Activated T-cell treated with anti-CD3 and anti-CD28 coated beads, Interleukin-2, amount 50 U/mL, for 24 hours (primary cell): ENCODE measurements around the gene BCKDHA.

Experiments used
- DNase-seq: peaks from one replicate; pipeline ENCODE4 v3.0.0-alpha.2; 2020
- H3K27ac Mint-ChIP-seq: 2 replicates; pipeline ENCODE4 v1.8.0; 2020; ENCODE audit warnings: mild to moderate bottlenecking, mixed read lengths
- H3K27me3 Mint-ChIP-seq: 2 replicates; pipeline ENCODE4 v1.8.0; 2020; ENCODE audit warnings: mixed read lengths
- H3K36me3 Mint-ChIP-seq: 2 replicates; pipeline ENCODE4 v1.8.0; 2020; ENCODE audit warnings: low read depth, mixed read lengths
- H3K4me1 Mint-ChIP-seq: 2 replicates; pipeline ENCODE4 v1.8.0; 2020; ENCODE audit warnings: low read depth, mixed read lengths
- H3K4me3 Mint-ChIP-seq: 2 replicates; pipeline ENCODE4 v1.8.0; 2020; ENCODE audit warnings: mild to moderate bottlenecking, moderate library complexity, mixed read lengths
- H3K9me3 Mint-ChIP-seq: 2 replicates; pipeline ENCODE4 v1.8.0; 2020; ENCODE audit warnings: mixed read lengths

Gene BCKDHA

DNA sequence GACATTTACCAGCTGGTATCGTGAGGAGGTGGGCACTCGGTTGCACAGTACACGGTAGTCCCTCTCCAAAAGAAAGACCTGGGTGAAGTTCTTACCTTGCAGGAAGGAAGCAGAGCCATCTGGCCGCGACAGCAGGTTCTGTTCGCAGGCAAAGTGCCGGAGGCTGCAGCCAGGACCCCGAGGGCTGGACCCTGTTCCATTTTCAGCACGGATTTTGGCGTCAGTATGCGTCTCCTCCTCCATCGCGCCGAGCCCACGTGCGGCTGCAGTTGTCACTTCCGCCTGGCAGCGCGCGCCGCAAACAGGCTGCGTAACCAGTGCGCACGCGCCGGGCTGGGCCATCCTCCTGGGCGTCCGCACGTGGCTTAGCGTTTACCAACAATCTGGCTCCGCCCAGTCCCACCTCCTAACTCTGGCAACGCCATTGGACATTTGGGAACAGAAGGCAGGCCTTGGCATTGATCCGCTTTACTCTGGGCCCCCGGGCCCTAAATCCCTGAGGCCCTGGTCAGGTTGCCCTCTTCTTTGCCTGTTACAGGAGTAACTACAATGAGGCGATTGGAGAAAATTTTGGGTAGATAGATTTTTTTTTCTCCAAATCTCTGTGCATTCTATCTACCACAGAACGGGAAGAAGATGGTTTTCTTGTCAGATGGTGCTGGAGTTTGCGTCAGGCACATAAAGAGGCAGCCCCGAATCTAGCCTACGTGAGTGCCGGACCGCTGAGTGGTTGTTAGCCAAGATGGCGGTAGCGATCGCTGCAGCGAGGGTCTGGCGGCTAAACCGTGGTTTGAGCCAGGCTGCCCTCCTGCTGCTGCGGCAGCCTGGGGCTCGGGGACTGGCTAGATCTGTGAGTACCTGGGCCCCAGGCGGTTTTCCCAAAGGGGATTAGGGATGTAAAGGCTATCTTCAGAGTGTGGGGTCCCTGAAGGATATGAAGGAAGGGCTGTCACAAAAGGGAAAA, at the start of gene BCKDHA, which contains the start of gene EXOSC5:
TSS of gene BCKDHA (plus strand) at position 733 of the 964 bp plus-strand sequence. CDS start at position 743, 10 bp downstream.
TSS of gene EXOSC5 (minus strand) at position 274 of the 964 bp plus-strand sequence. CDS start at position 243, 31 bp downstream.
- H3K27ac Mint-ChIP-seq = peak within 1 kb of the TSS; percentile 100
- peaks cover 44% of the 10 kb centered on the region for H3K4me1 Mint-ChIP-seq
- peak within 1 kb of the TSS; percentile 99 for H3K4me3 Mint-ChIP-seq
- peak; percentile 98 for DNase-seq
- no peaks in the 10 kb centered on the region for H3K27me3 Mint-ChIP-seq
- H3K9me3 Mint-ChIP-seq = no peaks in the 10 kb centered on the region
- peaks cover 48% of the 10 kb centered on the region for H3K36me3 Mint-ChIP-seq

DNA sequence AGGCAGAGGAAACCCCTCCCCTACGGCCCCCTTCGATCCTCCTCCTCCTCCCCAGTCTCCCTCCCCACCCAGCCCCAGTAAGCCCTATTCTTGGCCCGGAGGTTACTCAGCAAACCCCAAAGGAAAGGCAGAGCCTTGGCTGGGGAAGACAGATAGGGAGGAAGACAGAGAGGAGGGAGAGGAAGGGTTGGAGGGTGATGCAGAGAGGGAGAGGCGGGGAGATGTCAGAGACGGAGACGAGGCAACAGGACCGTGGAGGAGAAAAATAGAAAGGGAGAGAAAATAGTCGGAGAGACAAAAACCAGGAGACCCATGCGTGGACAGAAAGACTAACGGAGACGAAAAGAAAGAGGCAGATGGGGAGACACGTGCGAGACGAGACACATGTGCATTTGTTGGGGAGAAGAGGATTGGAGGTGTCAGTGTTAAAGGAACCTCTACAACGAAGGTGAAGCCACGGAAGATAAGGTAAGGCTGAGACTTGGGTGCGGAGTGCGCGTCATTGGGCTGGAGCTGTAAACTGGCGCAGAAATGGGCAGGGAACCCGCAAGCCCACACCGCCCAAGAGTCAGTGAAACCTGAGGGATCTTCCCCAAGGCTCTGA, 46.8 kb upstream of the BCKDHA start:
- H3K27ac Mint-ChIP-seq = peak overlapping the region; percentile 99
- peaks cover 45% of the 10 kb centered on the region for H3K4me1 Mint-ChIP-seq
- H3K36me3 Mint-ChIP-seq = peaks cover 66% of the 10 kb centered on the region
- H3K27me3 Mint-ChIP-seq = no peaks in the 10 kb centered on the region
- H3K4me3 Mint-ChIP-seq = peak overlapping the region; percentile 99
- no peak for DNase-seq
- no peaks in the 10 kb centered on the region for H3K9me3 Mint-ChIP-seq

DNA sequence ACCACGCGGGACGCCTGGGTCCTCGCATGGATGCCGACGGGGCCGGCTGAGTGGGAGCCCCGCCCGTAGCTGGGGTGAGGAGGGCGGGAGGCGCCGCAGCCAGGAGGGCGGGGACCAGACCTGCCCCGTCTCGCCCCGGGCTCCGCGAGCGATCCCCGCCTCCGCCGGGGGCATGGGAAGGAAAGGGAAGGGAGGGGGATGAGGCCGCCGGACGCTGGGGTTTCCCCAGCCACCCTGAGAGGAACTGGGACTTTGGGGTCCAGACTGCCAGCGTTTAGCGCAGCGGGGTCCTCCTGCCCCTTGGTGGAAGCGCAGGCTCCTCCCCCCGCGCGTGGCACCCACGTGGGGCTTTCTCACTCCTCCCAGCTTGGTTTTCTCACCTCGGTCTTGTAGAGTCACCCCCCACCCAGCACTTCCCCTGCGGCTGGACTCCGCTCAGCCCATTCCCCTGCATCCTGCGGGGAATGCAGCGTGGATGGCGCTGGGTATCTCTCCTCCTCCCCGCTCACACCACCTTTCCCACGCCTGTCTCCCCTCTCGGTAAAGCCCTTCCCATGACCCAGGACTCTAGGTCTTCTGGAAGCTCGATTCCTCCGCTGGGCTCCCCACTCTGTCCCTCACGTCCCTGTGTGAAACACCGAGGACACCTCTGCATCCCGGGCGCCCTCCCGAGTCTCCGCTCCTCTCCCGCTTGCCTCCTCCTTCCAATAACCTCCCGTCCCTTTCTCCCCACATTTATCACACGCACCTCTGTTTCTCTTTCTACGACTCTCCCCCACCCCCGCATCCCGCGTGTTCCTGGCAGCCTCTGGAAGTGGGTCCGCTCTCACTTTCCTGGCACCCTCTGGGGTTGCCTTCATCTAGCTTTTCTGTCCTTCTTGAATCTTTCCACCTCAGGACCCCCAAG, 46.0 kb upstream of the BCKDHA start:
- H3K4me3 Mint-ChIP-seq = peak overlapping the region; percentile 99
- no peaks in the 10 kb centered on the region for H3K27me3 Mint-ChIP-seq
- no peaks in the 10 kb centered on the region for H3K9me3 Mint-ChIP-seq
- DNase-seq = peak; percentile 90
- peak overlapping the region; percentile 99 for H3K27ac Mint-ChIP-seq
- H3K4me1 Mint-ChIP-seq = peaks cover 47% of the 10 kb centered on the region
- peaks cover 58% of the 10 kb centered on the region for H3K36me3 Mint-ChIP-seq

DNA sequence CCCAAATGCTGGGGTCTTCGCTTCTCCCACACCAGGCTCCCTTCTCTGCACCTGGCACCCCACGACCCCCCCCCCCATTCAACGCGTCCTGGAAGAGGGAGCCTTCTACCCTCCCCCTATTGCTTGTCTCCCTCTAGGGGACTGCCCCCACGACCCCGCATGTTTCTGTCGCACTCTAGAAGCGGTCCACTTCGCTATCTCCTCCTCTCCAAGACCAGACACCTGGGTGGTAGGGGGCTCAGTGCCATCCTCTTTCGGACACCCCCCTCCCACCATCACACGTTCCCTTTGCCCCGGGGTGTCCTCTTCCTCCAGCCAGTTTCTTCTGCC, 45.4 kb upstream of the BCKDHA start:
- H3K27ac Mint-ChIP-seq = peak overlapping the region; percentile 99
- peaks cover 52% of the 10 kb centered on the region for H3K4me1 Mint-ChIP-seq
- no peaks in the 10 kb centered on the region for H3K27me3 Mint-ChIP-seq
- peaks cover 58% of the 10 kb centered on the region for H3K36me3 Mint-ChIP-seq
- H3K9me3 Mint-ChIP-seq = no peaks in the 10 kb centered on the region
- H3K4me3 Mint-ChIP-seq = peak overlapping the region; percentile 99
- DNase-seq = no peak

DNA sequence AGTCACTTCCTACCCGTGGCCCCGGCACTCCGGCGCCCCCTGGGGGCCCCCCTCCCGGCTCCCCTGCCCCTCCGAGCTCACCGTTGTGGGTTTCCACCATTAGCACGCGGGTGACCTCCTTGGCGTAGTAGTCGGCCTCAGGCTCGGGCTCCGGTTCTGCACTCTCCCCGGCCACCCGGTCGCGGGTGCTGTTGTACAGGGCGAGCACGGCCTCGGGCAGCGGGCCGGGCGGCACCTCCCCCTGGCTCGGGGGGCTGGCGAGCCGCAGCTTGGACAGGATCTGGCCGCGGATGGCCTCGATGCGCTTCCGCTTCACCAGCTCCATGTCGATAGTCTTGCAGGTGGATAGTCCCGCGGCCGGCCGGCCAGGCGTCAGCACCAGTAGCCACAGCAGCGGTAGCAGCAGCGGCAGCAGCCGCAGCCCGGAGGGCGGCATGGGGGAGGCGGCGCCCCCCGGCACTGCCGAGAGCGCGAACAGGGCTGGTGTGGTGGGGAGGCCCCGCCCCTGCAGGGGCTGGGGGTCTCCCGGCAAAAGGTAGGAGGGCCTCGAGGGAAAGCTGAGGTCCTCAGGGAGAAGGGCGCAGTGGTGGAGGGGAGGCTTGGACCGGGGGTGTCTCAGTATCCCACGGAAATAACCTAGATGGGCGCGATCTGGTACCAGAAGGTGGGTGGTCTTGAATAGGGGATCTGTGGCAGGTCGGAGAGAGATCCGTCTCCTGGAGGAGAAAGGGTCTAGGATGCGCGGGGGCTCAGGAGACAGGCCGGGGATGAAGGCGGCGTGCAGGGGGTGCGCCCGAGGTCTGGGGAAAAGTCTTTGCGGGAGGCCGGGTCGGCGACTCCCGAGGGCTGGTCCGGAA, 44.8 kb upstream of the BCKDHA start:
- Mint-ChIP-seq H3K4me1 (peaks cover 58% of the 10 kb centered on the region), H3K4me3 (peak overlapping the region; percentile 99), H3K27ac (peak overlapping the region; percentile 99)

DNA sequence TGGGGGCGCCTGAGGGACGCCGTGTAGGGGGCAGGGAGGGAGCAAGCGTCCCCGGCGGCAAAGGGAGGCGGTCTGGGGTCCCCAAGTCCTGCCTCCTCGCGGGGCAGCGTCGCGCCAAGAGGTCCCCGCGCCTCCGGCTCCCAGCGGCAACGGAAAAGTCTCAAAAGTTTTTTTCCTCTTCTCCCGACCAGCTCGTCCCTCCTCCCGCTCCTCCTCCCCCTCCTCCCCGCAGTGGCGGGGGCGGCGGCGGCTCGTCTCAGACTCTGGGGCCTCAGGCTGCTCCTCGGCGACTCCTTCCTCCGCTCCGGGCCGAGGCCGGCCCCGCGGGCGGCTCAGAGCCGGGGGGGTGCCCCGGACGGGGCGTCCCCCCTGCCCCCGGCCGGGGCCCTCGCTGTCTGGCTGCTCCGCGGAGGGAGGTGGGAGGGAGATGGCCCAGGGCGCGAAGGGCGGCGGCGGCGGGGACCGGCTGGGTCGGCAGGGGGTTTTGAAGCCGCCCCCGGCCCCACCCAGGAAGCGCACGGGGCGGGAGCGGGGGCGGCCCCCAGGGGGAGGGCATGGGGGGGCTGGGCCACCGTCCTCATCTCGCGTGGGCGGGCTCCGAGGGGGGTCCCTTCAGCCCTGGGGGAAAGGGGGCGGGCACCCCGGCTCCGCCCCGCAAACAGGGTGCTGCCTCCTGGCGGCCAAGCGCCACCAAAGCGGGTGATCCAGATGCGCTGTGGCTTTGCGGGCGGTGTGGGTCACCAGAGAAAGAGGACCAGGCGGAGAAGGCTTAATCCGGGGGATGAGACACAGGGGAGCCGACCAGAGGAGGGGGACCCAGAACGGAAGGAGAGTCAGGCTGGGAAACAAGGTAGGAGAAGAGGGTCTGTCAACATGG, 43.9 kb upstream of the BCKDHA start, which contains the start of gene TGFB1:
TSS of gene TGFB1 (minus strand) at position 457 of the 877 bp plus-strand sequence. CDS start 878 bp downstream, outside the sequence.
- H3K4me1 Mint-ChIP-seq = peaks cover 62% of the 10 kb centered on the region
- peak; percentile 93 for DNase-seq
- peaks cover 46% of the 10 kb centered on the region for H3K36me3 Mint-ChIP-seq
- H3K4me3 Mint-ChIP-seq = peak within 1 kb of the TSS; percentile 99
- peak within 1 kb of the TSS; percentile 99 for H3K27ac Mint-ChIP-seq
- H3K9me3 Mint-ChIP-seq = no peaks in the 10 kb centered on the region
- H3K27me3 Mint-ChIP-seq = no peaks in the 10 kb centered on the region

More for the DNA sequence above, 44.8 kb upstream of the BCKDHA start:
- Mint-ChIP-seq H3K9me3 (no peaks in the 10 kb centered on the region), H3K27me3 (no peaks in the 10 kb centered on the region), H3K36me3 (peaks cover 53% of the 10 kb centered on the region)
- DNase-seq = peak; percentile 89

DNA sequence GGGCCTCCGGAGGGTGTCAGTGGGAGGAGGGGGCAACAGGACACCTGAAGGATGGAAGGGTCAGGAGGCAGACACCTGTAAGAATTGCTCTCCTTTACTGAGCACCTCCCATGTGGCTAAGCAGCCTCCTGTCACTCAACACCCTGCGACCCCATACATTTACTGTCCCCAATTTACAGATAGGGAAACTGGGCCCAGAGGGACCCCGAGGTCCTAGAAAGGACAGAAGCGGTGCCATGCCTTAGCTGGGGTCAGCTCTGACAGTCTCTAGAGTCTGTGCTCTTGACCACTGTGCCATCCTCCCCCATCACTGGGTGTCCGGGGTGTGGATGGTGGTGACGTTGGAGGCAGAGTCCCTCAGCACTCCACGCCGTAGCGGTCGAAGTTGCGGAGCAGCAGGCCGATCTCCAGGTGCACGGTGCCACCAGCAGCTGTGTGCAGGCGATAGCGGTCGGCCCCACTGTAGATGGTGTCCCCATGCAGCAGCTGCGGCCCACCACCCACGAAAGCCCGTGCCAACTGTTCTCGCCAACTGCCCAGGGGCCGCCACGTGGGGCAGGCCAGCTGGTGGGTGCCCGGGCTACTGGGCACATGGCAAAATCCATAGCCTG, 43.2 kb upstream of the BCKDHA start:
- H3K9me3 Mint-ChIP-seq = no peaks in the 10 kb centered on the region
- peak overlapping the region; percentile 99 for H3K4me3 Mint-ChIP-seq
- peaks cover 39% of the 10 kb centered on the region for H3K36me3 Mint-ChIP-seq
- peak overlapping the region; percentile 91 for H3K27ac Mint-ChIP-seq
- DNase-seq = no peak
- H3K27me3 Mint-ChIP-seq = no peaks in the 10 kb centered on the region
- H3K4me1 Mint-ChIP-seq = peaks cover 54% of the 10 kb centered on the region

DNA sequence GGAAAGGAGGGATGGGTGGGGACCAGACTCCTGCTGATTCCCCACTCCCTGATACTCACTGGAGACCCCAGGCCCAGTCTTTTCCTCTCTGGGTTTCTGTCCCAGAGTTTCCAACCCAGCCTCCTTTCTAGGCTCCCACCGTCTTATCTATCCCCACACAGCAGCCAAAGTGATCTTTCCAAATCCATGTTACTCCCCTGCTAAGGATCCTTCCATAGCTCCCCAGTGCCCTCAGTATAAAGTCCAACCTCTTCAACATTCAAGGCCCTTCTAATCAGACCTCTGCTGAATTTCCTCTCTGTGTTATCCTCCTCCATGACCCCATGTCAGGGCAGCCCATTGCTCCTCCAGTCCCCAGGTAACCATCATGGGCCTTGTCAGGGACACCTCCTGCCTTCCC, 42.6 kb upstream of the BCKDHA start:
- Mint-ChIP-seq H3K4me3 (peak overlapping the region; percentile 61), H3K9me3 (no peaks in the 10 kb centered on the region), H3K27me3 (no peaks in the 10 kb centered on the region), H3K27ac (peak overlapping the region; percentile 96), H3K4me1 (peaks cover 51% of the 10 kb centered on the region), H3K36me3 (peaks cover 33% of the 10 kb centered on the region)
- no peak for DNase-seq

DNA sequence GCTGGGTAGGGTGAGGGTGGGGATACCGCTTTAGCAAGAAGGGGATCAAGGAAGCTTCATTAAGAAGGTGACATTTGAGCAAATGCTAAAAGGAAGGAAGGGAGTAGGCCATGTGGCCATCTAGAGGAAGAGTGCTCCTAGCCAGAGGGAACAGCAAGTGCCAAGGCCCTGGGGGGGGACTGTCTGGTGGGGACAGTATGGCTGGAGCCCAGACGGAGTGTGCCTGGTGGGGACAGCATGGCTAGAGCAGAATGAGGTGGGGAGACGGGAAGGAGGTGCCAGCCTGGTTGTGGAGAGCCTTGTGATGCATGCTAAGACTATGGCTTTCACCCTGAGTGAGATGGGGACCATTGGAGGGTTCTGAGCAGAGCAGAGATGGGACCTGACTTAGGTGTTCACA, 41.8 kb upstream of the BCKDHA start:
- Mint-ChIP-seq H3K9me3 (no peaks in the 10 kb centered on the region), H3K4me3 (peak overlapping the region; percentile 61), H3K27ac (peak overlapping the region; percentile 96), H3K27me3 (no peaks in the 10 kb centered on the region), H3K4me1 (peaks cover 49% of the 10 kb centered on the region), H3K36me3 (peaks cover 29% of the 10 kb centered on the region)
- peak; percentile 46 for DNase-seq

DNA sequence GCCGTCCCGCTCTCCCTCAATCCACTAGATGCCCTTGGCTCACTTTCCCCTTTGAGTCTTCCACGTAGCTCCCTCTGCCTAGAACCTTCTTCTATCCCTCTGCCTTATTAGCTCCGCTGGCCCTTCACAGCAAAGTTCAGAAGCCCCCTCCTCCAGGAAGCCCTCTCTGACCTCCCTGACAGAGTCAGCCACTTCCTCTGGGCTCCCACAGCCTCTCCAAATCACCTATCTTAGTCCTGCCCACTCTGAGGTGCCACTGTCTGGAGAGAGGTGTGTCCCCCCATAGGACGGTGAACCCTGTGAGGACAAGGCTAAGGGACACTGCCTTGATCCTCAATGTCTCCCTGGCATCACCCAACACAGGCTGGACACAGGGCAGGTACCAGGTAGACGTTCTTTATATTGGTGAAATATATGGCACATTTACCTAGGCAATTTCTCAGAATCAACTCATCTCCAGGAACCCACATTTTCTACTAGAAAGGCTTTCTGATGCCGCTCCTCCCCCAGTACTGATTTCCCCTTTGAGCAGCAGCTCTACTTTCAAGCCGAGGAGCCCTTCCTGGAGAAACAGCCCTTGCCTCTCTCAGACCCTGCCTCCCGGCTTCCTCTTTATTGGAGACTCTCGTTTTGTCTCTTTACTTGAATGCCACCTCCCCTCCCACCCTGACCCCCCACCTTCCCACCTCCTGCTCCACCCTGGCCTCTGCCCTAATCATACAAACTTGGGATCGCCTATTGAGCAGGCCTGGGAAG, 40.5 kb upstream of the BCKDHA start:
- peak; percentile 57 for DNase-seq
- H3K27ac Mint-ChIP-seq = peak overlapping the region; percentile 96
- H3K36me3 Mint-ChIP-seq = peaks cover 23% of the 10 kb centered on the region
- H3K4me3 Mint-ChIP-seq = peak overlapping the region; percentile 61
- peaks cover 49% of the 10 kb centered on the region for H3K4me1 Mint-ChIP-seq
- H3K27me3 Mint-ChIP-seq = no peaks in the 10 kb centered on the region
- no peaks in the 10 kb centered on the region for H3K9me3 Mint-ChIP-seq

DNA sequence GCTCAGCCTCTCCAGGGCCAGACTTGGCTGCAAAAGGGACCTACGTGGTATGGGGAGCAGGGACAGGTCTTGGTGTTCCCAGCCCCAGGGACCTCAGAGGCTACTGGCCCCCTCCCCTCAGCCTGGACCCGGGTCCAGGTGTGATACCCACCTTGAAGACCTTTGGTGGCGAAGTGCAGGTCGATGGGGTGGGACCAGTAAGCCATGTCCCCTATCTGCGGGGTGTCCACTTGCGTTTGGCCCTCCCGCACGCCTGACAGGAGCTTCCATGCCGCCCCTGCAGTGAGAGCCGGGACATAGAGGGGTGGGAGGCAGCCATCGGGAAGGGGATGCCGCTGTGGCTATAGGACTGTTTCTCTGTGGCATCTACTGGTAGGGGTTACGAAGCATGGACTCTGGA, 39.9 kb upstream of the BCKDHA start:
- H3K9me3 Mint-ChIP-seq = no peaks in the 10 kb centered on the region
- peak overlapping the region; percentile 96 for H3K27ac Mint-ChIP-seq
- H3K36me3 Mint-ChIP-seq = peaks cover 24% of the 10 kb centered on the region
- no peaks in the 10 kb centered on the region for H3K27me3 Mint-ChIP-seq
- peak overlapping the region; percentile 61 for H3K4me3 Mint-ChIP-seq
- DNase-seq = no peak
- peaks cover 54% of the 10 kb centered on the region for H3K4me1 Mint-ChIP-seq

DNA sequence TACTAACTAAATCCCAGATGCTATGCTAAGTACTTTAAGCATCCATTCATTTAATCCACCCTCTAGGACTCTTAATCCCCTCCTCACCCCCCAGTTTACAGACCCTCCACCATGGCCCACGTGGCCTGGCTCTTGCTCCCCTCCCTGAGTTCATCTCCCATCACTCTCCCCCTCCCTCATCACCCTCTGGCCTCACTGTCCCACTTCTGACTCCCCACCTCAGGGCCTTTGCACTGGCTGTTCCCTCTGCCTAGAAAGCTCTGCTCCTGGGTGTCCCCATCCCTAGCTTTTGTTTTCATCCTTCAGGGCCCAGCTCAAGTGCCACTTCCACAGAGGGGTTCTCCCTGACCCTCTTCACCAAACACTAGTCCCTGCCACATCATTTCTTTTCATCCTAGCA, 37.9 kb upstream of the BCKDHA start:
- Mint-ChIP-seq H3K36me3 (peaks cover 25% of the 10 kb centered on the region), H3K4me3 (no peak overlapping the region), H3K9me3 (no peaks in the 10 kb centered on the region), H3K4me1 (peaks cover 60% of the 10 kb centered on the region), H3K27me3 (no peaks in the 10 kb centered on the region), H3K27ac (peak overlapping the region; percentile 53)
- no peak for DNase-seq
